HG02642 (cell line): ENCODE results near the gene ZSCAN22.
A peak's percentile ranks its signal among the peaks of the same experiment; 100 is the strongest.

ENCODE experiments used
- ATAC-seq: cut with Tn5 transposase; IDR thresholded peaks from one replicate; pipeline ENCODE4 v1.9.1; 2021; ENCODE audit warnings: mild to moderate bottlenecking; ENCODE audit not compliant: unreplicated experiment, poor library complexity

ZSCAN22 gene

DNA sequence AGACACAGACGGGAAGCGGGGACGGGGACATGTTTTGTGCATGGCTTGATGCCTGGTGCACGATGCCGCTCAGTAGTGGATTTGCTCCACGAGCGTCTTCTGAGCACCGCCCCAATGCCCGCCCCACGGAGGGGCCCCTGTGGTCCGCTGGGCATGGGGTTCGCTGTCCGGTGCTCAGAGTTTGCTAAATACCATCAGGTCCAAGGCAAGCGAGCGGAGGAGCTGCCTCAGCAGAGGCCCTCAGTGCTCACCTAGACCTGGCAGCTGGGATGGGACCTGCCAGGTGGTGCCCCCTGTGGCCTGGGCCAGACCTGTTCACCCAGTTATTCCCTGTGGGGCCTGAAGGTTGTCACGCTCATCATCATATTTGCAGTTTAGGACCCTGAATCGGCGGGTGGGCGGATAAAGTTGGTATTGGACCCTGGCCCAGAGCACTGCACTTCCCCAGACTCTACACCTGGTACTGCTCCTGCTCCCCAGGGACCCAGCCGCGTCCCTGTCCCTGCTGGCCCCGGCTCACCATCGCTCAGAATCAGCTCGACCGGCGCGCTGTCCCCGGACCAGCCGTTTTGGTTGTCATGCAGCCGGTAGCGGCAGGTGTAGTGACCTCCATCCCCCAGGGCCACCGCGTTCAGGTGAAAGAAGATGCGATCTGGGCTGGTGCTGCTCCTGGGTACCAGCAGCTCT is 24.2 kb downstream of the ZSCAN22 start:
- no peak for ATAC-seq

DNA sequence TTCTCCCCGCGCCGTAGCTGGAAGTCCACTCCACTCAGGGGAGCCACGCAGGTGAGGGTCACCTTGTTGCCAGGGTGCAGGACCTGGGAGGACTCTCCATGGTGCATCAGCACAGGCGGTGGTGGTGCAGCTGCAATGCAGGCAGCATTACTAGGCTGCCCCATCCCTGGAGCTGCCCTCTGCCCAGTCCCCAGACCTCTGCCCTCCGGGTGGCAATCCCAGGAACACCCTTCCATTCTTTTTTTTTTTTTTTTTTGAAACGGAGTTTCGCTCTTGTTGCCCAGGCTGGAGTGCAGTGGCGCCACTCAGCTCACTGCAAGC is 24.7 kb downstream of the ZSCAN22 start:
- no peak for ATAC-seq

DNA sequence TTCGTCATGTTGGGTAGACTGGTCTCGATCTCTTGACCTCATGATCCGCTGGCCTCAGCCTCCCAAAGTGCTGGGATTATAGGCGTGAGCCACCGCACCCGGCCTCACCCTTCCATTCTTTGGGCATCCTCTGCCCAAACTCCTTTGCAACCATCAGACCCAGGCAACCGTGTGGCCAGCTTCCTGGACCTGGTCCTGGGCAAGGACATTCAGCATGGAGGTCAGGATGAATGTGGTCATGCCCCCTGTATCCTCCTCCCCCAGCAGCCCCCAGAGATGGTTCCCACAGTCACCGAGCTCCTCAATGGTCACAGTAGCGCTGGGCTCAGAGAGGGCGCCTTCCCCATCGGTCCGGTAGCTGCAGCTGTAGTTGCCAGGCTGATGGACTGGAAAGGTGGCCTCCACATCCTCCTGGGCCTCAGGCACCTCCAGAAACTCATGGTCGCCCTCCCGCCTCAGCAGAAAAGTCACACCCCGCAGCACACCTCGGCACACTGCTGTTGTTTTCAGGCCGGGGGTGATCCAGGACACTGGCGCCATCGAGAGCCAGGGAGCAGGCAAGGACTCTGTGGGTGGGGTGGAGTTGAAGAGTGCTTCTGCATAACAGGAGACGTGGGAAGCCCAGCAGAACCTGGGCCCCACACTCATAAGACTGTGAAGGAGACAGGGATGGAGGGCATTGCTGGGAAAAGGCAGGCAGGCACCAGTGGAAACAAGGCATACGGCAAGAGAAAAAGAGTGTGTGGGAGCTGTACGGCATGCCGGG is 25.4 kb downstream of the ZSCAN22 start:
- no peak for ATAC-seq

DNA sequence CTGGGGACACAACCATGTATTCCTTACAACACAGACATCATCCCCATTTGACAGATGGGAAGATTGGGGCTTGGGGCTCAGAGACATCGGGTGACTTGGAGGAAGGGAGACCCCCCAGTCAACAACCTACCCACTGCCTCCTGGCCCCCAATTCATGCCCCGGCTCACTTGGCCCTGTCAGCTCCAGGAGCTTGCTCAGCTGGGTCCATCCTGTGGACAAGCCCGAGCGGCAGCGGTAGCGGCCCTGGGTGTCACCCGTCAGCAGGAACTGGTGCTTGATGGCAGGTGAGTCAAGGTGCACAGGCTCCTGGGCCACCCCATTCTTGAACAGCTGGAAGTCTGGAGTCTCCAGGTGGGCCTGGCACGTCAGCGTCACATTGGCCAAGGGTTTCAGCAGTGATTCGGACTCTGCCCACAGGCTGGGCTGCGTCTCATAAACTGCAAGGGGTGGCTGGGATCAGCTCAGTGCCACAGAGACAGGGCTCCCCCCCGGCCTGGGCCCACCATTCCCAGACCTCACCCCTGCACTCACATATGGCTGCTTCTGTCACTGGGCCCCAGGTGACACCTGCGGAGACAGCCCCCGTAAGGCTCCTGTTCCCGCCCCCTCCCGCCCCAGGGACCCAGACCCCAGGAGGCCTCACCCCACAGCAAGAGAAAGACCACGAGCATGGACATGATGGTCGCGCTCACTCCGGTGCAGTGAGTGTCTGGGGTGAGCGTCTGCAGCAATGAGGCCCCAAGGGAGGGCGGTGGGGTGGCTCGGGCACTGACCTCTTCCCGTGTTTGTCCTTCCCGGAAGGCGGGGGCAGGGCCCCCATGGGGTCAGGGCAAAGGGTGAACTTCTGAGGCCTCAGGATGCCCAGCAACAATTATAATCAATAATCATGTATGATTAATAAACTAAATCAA is 26.2 kb downstream of the ZSCAN22 start, which contains the start of gene A1BG:
A1BG (minus strand) TSS at position 733 of the 912 bp plus-strand sequence; CDS start at position 678, 55 bp downstream.
- no peak for ATAC-seq

DNA sequence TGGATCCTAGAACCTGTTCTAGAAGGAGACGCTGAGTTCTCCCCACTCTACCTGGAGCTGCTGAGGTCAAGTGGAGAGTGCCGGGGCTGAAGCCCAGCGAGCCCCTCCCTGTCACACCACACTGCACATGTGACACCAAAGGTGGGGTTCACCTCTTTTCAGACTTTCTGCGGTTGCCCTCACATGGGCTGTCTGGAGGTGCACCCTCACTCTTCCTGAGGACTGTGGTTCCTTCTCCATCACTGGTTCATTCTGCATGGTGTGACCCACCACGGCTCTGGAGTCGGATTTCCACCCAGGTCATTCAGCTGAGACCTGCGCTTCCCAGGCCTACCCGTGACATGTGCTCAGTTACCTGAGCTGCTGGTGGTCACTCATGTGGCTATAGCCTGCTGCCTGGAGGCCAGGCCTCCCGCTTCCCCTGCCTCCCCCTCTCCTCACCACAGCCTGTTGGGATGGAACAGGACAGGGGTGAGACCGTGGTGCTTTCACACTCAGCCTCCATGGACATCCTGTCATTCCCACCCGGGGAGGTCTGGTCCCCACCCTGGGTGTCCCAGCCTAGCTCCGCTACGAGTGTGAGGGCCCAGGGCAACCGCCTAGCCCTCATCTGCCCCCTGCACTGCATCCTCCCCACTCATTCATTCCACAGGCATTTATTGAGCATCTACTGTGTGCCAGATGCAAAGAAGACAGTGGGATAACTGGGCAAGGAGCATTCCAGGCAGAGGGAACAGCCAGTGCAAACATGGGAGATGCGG is 27.1 kb downstream of the ZSCAN22 start:
- ATAC-seq = no peak

DNA sequence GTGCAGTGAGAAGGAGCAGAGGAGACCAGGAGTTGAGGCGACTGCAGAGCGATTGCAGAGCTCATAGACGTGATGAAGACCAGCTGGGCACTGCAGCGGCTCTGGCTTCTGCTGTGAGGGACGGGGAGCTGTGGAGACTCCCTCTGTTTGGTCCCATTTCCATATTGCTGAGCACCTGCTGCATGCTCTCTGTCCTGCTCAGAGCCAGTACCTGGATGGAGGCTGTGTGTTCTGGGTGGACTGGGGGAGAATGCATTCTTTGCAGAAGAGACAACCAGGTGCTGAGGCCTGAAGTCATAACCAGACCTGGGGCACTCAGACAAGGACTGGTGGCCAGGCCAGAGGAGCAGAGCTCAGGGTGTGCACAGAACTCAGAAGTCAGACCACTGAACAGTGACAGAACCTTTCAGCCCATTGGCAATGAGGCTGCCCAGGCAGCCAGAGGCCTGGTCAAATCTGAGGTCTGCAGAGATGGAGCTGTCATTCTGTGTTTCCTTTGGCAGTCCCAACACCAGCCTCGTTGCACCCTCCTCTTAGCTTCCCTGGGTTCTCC is 27.8 kb downstream of the ZSCAN22 start:
- ATAC-seq = no peak

DNA sequence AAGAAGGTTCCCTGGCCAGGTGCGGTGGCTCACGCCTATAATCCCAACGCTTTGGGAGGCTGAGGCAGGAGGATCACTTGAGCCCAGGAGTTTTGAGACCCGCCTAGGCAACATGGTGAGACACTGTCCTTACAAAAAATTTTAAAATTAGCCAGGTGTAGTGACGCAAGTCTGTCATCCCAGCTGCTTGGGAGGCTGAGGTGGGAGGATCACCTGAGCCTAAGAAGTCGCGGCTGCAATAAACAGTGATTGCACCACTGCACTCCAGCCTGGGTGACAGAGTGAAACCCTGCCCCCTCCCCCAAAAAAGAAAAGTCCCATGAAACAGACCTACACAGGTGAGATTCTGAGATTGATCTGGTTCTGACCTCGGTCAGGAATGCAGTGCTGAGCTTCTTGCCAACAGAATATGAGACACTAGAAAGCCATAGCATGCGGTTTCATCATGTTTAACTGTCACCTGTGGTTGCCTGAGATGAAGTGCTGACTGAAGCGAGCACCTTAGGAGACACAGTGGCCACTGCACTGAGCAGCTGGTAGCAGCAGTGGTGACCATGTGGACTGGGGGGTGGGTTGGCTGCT is 28.5 kb downstream of the ZSCAN22 start:
- ATAC-seq = no peak

DNA sequence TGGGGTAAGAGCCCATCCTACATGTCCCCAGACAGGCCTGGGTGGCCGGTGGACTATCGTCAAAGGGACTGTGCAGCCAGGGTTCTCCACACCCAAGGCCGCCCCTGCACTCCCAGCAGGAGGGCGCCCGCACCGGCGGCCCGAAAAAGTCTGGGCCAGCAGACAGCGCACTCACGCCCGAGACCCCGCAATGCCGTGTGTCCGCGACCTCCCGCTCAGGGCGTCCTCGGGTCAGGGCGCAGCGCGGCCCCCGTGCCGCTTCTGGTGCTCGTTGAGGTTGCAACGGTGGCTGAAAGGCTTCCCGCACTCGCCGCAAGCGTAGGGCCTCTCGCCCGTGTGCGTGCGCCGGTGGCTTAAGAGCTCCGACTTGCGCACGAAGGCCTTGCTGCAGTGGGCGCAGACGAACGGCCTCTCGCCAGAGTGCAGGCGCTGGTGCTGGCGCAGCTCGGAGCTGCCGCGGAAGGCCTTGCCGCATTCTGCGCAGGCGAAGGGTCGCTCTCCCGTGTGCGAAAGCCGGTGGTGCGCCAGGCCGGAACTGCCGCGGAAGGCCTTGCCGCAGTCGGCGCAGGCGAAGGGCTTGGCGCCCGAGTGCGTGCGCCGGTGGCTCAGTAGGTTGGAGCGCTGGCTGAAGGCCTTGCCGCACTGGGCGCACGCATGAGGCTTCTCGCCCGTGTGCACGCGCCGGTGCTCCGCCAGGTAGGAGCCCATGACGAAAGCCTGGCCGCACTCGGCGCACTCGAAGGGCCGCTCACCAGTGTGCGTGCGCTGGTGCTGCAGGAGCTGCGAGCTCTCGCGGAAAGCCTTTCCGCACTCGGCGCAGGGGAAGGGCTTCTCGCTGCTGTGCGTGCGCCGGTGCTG is 29.3 kb downstream of the ZSCAN22 start:
- no peak for ATAC-seq

DNA sequence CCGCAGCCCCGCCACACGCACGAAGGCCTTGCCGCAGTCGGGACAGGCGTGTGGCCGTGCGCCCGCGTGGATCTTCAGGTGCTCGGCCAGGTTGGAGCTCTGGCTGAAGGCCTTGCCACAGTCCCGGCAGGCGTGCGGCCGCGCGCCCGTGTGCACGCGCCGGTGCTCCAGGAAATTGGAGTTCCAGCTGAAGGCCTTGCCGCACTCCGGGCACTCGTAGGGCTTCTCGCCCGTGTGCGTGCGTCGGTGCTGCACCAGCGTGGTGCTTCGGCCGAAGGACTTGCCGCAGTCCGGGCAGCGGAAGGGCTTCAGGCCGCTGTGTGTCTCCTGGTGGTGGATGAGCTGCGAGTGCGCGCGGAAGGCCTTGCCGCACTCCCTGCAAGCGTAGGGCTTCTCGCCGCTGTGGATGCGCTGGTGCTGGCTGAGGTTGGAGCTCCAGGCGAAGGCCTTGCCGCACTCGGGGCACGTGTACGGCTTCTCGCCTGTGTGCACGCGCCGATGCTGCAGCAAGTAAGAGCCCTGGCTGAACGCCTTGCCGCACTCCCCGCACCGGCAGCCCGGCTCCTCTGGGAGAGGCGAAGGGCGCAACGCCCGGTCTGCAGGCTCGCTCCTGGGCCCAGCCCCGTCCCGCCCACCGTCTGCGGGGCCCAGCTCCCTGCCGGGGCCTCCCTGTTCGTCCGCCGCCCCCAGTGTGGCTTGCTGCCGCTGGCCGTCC is 30.1 kb downstream of the ZSCAN22 start:
- ATAC-seq = no peak

DNA sequence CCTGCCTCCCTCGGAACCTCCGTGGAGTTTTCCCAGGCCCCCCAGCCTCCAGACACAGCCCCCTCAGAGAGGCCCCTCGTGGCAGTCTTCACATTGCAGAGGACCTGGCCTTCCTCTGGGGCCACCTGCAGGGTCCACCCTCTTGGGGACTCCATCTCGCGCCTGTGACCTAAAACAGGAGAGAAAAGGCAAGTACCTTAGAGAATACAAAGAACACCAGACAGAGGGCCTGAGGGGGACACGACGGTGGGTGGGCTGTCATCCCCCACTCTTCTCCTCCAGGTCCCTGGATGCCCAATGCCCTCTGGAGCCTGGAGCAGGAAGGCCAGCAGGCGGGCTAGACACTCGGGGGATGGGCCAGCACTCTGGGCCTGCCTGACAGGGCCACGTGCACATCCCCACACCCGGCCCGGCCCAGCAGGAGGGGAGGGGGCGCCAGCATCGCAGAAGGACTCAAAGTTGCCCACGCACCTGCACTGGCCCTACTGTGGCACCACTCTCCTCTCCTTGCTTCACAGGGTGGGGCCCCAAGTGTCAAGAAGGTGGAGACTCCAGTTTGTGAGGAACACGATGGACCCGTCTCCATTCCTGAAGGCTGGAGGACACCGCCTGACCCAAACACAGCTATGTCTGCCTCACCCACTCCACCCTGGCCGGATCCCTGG is 30.8 kb downstream of the ZSCAN22 start:
- no peak for ATAC-seq

DNA sequence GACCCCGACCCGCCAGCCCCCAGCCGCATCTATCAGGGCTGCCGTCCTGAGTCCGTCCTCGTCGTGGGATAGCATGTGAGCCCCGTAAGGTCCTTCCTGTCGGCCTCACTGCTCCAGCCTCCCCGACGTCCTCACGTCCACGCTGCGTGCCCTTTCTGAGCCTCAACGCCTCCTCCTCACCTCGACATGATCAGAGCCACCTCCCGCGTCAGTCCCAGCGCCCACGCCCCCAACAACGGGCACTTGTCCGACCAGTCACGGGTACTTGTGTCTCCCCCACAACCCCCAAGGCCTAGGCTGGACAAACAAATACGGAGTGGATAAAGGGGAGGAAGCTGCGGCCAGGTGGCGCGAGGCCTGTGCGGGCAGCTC is 35.1 kb downstream of the ZSCAN22 start:
- ATAC-seq = no peak

DNA sequence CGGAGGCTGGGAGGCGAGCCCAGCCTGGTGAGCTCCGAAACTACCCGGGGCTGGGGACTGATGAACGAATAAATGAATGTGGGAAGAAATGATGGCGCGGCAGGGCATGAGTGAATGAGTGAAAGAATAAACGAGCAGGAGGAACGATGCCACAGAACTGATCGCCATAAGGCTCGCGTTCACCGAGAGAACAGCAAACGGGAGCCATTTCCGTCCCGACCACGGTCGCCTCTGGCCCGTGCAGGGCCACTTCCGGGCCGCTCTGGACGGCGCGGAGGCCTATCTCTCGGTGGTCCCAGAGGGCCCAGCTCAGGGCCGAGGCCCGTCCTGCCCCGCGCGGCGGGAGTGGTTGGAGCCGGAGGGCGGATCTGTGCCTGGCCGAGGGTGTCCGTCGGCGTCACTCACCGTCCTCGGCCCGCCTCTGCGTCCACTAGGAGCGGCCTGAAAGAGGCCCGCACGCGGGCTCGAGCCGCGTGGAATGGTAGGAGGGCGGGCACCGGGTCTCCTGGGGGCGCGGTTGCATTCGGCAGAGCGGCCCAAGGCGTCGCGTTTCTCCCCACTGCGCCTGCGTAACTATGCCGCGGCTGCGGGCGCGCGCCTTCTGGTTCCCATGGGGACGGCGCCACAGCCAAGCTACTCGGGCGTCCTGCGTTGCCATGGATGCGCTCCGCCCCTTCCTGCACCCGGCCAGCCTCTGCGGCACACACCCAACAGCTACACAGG is 35.6 kb downstream of the ZSCAN22 start, which contains the start of gene ZNF497:
ZNF497 (minus strand) TSS at position 480 of the 723 bp plus-strand sequence. CDS start 5,116 bp downstream, outside the sequence.
- ATAC-seq = peak; percentile 90

DNA sequence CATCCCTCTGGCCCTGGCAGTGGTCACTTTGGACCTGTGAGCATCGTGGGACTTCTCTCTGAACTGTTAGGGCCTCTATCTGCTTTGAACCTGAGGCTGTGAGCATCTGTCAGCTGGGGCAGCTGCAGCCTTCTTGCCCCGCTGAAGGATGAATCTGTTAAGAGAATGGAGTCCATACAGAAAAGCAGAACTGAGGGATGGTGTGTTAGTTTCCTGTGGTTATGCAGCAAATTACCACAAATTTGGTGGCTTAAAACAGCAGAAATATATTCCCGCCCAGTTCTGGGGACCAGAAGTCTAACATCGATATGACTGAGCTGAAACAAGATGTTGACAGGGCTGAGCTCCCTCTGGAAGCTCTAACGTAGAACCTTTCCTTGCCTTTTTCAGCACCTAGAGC is 37.4 kb downstream of the ZSCAN22 start:
- no peak for ATAC-seq

DNA sequence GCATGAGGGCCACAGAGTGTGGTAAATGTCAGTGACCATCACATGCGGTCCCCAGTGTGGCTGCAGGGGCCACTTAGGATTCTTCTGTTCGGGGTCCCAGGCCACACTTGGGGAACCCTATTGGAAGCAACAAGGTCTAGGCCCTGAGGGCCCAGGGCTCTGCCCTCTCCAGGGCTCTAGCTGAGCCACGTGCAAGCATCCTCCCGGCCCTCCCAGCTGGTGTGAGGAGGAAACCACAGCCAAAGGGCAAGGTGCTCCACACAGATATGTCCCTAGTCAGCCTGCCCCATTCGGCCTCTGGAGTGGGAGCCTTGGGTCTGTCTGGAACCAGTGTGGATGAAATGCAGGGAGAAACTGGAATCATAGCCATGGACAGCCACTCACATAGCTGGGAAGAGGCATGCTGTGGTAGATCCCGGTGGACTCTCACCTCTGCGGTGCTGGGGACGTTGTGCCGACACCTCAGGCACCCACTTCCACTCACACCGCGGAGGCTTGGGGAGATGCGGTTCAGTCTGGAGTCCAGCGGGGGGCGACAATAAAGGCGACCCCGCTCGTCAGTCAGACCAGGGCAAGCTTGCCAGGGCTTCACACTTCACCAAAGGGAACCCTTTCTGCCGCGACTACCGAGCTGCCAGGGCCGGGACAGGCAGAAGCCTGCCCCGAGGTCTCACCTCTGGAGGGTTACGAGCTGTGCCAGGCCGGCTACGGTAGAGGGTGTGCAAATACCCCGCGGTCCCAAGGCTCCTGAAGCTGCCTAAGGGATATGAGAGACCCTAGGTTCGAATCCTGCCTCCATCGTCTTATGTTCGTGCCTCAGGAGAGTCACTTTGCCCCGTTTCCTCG is 40.0 kb downstream of the ZSCAN22 start:
- ATAC-seq = no peak

DNA sequence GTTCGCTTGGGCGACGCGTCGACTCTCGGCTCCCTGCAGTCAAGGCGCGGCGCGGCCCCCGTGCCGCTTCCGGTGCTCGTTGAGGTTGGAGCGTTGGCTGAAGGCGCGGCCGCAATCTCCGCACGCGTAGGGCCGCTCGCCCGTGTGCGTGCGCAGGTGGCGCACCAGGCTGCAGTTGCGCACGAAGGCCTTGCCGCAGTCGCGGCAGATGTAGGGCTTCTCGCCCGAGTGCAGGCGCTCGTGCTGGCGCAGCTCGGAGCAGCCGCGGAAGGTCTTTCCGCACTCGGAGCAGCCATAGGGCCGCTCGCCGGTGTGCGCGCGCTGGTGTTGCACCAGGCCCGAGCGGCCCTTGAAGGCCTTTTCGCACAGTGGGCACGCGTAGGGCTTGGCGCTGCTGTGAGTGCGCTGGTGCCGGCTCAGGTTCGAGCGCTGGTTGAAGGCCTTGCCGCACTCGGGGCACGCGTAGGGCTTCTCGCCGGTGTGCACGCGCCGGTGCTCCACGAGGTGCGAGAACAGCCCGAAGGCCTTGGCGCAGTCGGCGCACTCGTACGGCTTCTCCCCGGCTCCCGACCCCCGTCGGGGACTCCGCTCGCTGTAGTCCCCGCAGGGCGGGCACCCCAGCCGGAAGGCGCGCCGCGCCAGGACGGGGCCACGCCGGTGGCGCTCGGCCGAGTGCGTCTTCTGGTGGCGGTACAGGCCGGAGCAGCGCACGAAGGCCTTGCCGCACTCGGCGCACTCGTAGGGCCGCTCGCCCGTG is 41.1 kb downstream of the ZSCAN22 start:
- no peak for ATAC-seq
